ENCODE measurements around the gene HOMER2.
"Not testable (repeated sequence)": the region's sequence is repeated elsewhere in the genome, so short reads cannot be mapped to it uniquely, and the experiment has no call there.

The HOMER2 gene

DNA sequence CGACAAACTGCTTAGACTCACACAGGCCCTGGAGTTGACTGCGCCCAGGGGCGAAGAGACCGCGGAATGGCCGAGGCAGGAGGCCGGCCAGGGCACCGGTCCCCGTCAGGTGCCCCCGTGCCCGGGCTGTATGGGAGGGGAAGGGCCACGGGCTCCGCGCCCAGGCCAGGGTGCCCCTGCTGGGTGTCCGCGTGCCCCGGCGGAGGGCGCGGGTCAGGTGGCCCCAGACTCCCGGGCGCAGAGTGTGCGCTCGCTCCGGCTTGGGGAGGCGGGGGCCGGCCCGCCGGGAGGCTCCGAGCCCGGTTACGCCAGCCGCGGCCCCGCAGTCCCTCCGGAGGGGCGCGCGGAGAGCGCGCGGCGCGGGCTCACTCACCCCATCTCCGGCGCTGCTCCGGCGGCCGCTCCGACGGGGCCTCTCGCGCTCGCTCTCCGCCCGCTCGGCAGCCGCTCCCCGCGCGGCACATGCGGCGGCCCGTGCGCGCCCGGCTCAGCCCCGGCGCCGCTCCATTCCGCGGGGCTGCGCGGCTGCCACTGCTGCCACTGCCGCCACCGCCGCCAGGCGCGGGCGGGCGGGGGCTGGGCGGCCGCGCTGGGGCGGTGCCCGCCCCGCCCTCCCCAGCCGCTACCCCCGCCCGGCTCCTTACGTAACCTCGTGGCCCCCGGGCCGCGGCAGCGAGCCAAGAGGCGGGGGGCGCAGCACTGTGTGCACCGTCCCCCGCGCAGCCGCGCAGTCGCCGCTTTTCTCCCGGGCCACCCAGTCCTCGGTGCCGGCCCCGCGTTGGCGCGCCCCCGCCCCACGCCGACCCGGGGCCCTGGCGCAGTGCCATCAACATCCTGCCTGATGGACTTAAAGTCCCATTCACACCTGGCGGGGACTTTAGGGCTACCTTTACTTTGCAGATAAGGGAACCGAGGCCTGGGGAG lies at the start of gene HOMER2:
Gene HOMER2, minus strand, starts transcription at position 563 of the 924 bp plus-strand sequence. Its CDS starts 185 bp downstream, at position 378.
- Histone ChIP-seq H3K4me3 (ENCODE audit: low read depth, low read length) (peak within 1 kb of the TSS; percentile 80), H3K36me3 (ENCODE audit: insufficient read depth, low read length) (no peaks in the 10 kb centered on the region), H3K27ac (ENCODE audit: low read depth, low read length) (no peak within 1 kb of the TSS), H3K4me1 (ENCODE audit: control insufficient read depth, insufficient read depth, low read length, unreplicated experiment) (no peaks in the 10 kb centered on the region), H3K79me2 (ENCODE audit: control insufficient read depth, insufficient read depth, low read length, unreplicated experiment) (no peaks in the 10 kb centered on the region), H2AFZ (ENCODE audit: low read length, unreplicated experiment) (peak within 1 kb of the TSS; percentile 68), H3K27me3 (ENCODE audit: insufficient read depth, low read length) (peaks cover 3% of the 10 kb centered on the region)

DNA sequence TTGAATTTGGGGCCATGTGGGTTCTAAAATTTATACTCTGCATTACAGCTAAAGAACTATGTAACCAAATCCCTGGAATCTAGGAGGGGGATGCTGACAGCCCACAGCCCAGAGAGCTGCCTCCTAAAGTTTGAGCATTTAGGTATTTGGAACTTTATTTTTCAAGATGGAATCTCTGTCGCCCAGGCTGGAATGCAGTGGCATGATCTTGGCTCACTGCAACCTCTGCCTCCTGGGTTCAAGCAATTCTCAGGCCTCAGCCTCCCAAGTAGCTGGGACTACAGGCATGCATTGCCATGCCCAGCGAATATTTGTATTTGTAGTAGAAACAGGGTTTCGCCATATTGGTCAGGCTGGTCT lies 48.1 kb upstream of the HOMER2 start:
- not testable (repeated sequence) for H3K27me3 ChIP-seq (ENCODE audit: insufficient read depth, low read length); H3K79me2 ChIP-seq (ENCODE audit: control insufficient read depth, insufficient read depth, low read length, unreplicated experiment); H3K27ac ChIP-seq (ENCODE audit: low read depth, low read length); H3K36me3 ChIP-seq (ENCODE audit: insufficient read depth, low read length); H3K4me1 ChIP-seq (ENCODE audit: control insufficient read depth, insufficient read depth, low read length, unreplicated experiment); H2AFZ ChIP-seq (ENCODE audit: low read length, unreplicated experiment)
- peak overlapping the region; percentile 73; the same call in 1 of the 2 replicates for H3K4me3 ChIP-seq (ENCODE audit: low read depth, low read length)

DNA sequence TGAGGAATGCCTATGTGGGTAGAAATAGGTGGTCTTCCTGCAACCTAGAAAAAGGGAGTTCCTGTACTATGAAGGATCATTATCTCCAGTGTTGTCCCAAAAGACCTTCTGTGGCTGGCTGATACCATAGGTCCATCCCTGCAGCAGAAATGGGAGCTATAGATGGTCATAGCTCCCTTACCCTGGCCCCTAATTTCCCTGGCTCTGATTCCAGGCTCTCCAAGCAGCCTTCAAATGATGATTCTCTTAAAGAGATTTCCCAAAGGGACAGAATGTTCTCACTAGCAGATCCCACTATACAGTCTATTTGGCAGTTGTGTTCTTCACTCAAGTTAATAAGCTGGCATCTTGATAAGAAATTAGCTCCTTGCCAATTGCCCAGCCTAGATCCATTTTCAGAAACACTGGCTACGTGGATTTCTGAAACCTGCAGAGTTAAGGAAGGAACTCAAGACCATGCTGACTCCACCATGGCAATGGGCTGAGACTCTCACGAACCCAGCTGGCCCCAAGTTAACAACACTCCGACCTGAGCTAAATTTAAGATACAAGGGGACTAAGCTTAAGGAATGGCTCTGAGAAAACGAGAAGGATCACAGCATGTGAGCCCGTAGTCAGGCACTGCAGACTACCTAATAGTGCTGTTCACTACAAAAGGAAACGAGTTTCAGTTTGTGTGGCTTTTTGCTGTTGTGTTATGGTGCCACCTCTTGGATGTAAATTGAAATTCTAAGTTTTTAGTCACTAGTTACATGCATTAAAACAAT lies 47.6 kb upstream of the HOMER2 start:
- Histone ChIP-seq H3K4me1 (ENCODE audit: control insufficient read depth, insufficient read depth, low read length, unreplicated experiment) (peaks cover 6% of the 10 kb centered on the region), H3K4me3 (ENCODE audit: low read depth, low read length) (peak overlapping the region; percentile 73), H2AFZ (ENCODE audit: low read length, unreplicated experiment) (peak overlapping the region; percentile 47), H3K27ac (ENCODE audit: low read depth, low read length) (no peak overlapping the region), H3K36me3 (ENCODE audit: insufficient read depth, low read length) (no peaks in the 10 kb centered on the region), H3K27me3 (ENCODE audit: insufficient read depth, low read length) (no peaks in the 10 kb centered on the region), H3K79me2 (ENCODE audit: control insufficient read depth, insufficient read depth, low read length, unreplicated experiment) (no peaks in the 10 kb centered on the region)

DNA sequence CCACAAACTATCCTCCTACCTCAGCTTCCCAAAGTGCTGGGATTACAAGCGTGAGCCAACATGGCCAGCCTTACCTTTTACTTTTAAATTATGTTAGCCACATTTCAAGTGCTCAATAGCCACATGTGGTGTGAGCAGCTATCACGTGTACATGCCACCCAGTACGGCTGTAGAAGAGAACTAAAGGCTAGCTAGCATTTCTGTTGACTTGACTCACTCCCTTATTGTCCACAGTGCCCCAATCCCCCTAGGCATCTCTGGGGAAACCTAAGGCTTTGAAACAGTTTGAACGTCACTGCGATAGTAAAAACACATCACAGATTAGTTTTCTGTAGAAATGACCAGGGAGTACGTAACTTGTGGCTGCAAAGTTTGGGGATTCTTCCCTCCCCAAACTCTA lies 46.9 kb upstream of the HOMER2 start:
- no peak overlapping the region for H3K4me3 ChIP-seq (ENCODE audit: low read depth, low read length)

DNA sequence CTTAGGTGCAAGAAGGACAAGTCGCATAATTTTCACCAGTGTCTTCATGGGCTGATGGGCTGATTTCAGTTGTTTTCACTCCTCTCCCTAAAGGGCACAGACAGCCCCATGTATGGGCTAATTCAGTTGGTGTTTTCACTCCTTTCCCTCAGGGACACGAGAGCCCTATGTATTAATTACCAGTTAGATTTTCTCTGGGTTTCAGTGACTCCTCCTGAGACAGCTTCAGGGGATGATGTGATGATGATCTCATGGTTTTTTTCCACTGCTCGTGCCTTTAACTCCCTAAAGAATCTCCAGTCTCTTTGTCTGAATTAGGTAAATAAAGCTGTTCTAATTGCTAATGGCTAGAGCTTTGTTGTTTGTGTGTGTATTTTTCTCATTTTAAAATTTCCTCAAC lies 43.4 kb upstream of the HOMER2 start:
- no peak overlapping the region for H3K4me3 ChIP-seq (ENCODE audit: low read depth, low read length)
- peaks cover 6% of the 10 kb centered on the region for H3K4me1 ChIP-seq (ENCODE audit: control insufficient read depth, insufficient read depth, low read length, unreplicated experiment)
- no peak overlapping the region for H2AFZ ChIP-seq (ENCODE audit: low read length, unreplicated experiment)
- H3K27me3 ChIP-seq (ENCODE audit: insufficient read depth, low read length): no peaks in the 10 kb centered on the region
- H3K79me2 ChIP-seq (ENCODE audit: control insufficient read depth, insufficient read depth, low read length, unreplicated experiment): no peaks in the 10 kb centered on the region
- H3K36me3 ChIP-seq (ENCODE audit: insufficient read depth, low read length): no peaks in the 10 kb centered on the region; the same call in 1 of the 2 replicates
- no peak overlapping the region for H3K27ac ChIP-seq (ENCODE audit: low read depth, low read length)

More for the DNA sequence above, 46.9 kb upstream of the HOMER2 start:
- H3K4me1 ChIP-seq (ENCODE audit: control insufficient read depth, insufficient read depth, low read length, unreplicated experiment): peaks cover 6% of the 10 kb centered on the region
- no peak overlapping the region for H3K27ac ChIP-seq (ENCODE audit: low read depth, low read length)
- H3K36me3 ChIP-seq (ENCODE audit: insufficient read depth, low read length): no peaks in the 10 kb centered on the region
- H3K27me3 ChIP-seq (ENCODE audit: insufficient read depth, low read length): no peaks in the 10 kb centered on the region
- no peaks in the 10 kb centered on the region for H3K79me2 ChIP-seq (ENCODE audit: control insufficient read depth, insufficient read depth, low read length, unreplicated experiment)
- no peak overlapping the region for H2AFZ ChIP-seq (ENCODE audit: low read length, unreplicated experiment)

DNA sequence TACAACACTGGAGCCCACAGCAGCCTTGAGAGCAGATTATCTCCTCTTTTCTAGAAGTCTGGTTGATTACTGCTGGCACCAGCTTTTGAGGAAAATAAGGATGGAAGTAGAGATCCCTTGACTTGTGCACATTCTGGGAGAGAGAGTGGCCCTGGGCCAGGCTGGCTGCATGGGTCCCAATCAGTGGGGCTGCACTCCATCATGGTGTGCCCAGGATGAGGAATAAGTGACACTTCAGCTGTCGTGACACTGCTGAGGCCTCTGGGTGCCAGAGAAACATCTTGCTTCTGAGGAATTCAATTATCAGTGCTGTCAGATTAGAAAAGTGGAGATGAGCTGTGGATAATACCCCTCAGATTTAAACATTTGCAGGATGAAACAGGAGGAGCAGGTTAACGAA lies 42.6 kb upstream of the HOMER2 start:
- H3K27me3 ChIP-seq (ENCODE audit: insufficient read depth, low read length): no peaks in the 10 kb centered on the region
- H3K79me2 ChIP-seq (ENCODE audit: control insufficient read depth, insufficient read depth, low read length, unreplicated experiment): no peaks in the 10 kb centered on the region
- H2AFZ ChIP-seq (ENCODE audit: low read length, unreplicated experiment): no peak overlapping the region
- no peak overlapping the region for H3K27ac ChIP-seq (ENCODE audit: low read depth, low read length)
- H3K4me1 ChIP-seq (ENCODE audit: control insufficient read depth, insufficient read depth, low read length, unreplicated experiment): peaks cover 5% of the 10 kb centered on the region
- H3K4me3 ChIP-seq (ENCODE audit: low read depth, low read length): no peak overlapping the region
- no peaks in the 10 kb centered on the region; the same call in 1 of the 2 replicates for H3K36me3 ChIP-seq (ENCODE audit: insufficient read depth, low read length)

DNA sequence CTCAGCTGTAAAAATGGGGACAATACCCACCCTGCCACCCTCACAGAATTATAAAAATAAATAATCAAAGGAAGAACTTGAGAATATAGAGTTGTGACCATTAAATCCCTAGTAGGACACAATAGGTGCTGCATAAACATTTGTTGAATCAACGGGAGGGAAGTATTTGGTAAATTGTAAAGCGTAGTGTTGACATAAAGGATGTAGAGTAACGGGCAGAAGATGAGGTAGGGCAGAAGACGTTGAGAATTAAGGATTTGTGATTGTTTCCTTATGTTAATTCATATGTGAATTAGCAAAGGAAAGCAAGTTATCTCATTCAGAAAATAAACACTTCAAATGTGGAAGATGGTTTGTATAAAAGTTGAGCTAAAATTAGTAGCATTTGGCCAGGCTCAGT lies 40.6 kb upstream of the HOMER2 start:
- Histone ChIP-seq H3K36me3 (ENCODE audit: insufficient read depth, low read length) (peaks cover 4% of the 10 kb centered on the region), H3K27ac (ENCODE audit: low read depth, low read length) (no peak overlapping the region), H3K27me3 (ENCODE audit: insufficient read depth, low read length) (no peaks in the 10 kb centered on the region), H2AFZ (ENCODE audit: low read length, unreplicated experiment) (no peak overlapping the region), H3K79me2 (ENCODE audit: control insufficient read depth, insufficient read depth, low read length, unreplicated experiment) (peaks cover 3% of the 10 kb centered on the region), H3K4me1 (ENCODE audit: control insufficient read depth, insufficient read depth, low read length, unreplicated experiment) (no peaks in the 10 kb centered on the region), H3K4me3 (ENCODE audit: low read depth, low read length) (no peak overlapping the region)

DNA sequence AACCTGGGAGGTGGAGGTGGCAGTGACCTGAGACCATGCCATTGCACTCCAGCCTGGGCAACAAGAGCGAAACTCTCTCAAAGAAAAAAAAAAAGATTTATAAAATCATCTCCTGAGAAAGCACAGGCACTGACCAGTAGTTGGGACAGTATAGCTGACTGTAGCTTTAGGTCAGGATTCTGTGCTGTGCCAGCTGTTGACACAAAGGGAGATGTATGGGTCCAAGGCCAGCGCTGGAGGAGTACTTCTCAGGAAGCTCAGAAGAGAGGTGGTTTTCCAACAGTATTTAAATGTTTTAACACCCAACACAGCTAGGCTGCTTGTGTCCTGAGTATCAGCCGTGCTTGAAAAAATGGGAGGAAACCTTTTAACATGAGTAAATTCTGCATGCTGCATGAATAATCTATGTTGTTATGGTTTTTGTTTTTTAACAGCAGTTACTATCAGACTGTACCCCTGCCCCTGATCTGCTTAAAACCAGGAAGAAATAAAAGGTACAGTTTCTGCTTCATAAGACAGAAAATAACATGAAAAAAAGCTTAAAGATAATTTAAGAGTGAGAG lies 40.0 kb upstream of the HOMER2 start:
- no peak overlapping the region for H3K4me3 ChIP-seq (ENCODE audit: low read depth, low read length)
- no peaks in the 10 kb centered on the region for H3K27me3 ChIP-seq (ENCODE audit: insufficient read depth, low read length)
- H3K36me3 ChIP-seq (ENCODE audit: insufficient read depth, low read length): peaks cover 4% of the 10 kb centered on the region
- peaks cover 1% of the 10 kb centered on the region for H3K4me1 ChIP-seq (ENCODE audit: control insufficient read depth, insufficient read depth, low read length, unreplicated experiment)
- peaks cover 7% of the 10 kb centered on the region for H3K79me2 ChIP-seq (ENCODE audit: control insufficient read depth, insufficient read depth, low read length, unreplicated experiment)
- no peak overlapping the region for H2AFZ ChIP-seq (ENCODE audit: low read length, unreplicated experiment)
- H3K27ac ChIP-seq (ENCODE audit: low read depth, low read length): no peak overlapping the region

DNA sequence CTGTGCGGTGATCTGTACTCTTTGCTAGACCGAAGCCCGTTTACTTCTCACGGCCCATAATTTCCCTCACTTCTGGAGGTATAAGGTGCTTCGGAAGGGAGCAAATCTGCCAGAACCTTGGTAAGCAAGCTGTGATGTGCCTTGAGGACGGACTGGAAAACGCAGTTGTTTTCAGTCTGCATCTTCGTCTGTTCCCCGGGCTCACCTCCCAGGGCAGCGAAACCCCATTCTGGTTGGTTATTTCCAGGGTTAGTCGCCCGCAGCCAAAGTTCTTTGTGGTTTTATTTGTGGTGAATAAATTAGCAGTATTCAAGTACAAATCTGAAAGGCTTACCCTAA lies 33.9 kb upstream of the HOMER2 start:
- H3K36me3 ChIP-seq (ENCODE audit: insufficient read depth, low read length): peaks cover 7% of the 10 kb centered on the region
- H3K27me3 ChIP-seq (ENCODE audit: insufficient read depth, low read length): no peaks in the 10 kb centered on the region
- peak overlapping the region; percentile 9; the same call in 1 of the 2 replicates for H3K27ac ChIP-seq (ENCODE audit: low read depth, low read length)
- peak overlapping the region; percentile 75 for H2AFZ ChIP-seq (ENCODE audit: low read length, unreplicated experiment)
- H3K4me3 ChIP-seq (ENCODE audit: low read depth, low read length): peak overlapping the region; percentile 81
- peaks cover 32% of the 10 kb centered on the region for H3K79me2 ChIP-seq (ENCODE audit: control insufficient read depth, insufficient read depth, low read length, unreplicated experiment)
- peaks cover 7% of the 10 kb centered on the region for H3K4me1 ChIP-seq (ENCODE audit: control insufficient read depth, insufficient read depth, low read length, unreplicated experiment)

DNA sequence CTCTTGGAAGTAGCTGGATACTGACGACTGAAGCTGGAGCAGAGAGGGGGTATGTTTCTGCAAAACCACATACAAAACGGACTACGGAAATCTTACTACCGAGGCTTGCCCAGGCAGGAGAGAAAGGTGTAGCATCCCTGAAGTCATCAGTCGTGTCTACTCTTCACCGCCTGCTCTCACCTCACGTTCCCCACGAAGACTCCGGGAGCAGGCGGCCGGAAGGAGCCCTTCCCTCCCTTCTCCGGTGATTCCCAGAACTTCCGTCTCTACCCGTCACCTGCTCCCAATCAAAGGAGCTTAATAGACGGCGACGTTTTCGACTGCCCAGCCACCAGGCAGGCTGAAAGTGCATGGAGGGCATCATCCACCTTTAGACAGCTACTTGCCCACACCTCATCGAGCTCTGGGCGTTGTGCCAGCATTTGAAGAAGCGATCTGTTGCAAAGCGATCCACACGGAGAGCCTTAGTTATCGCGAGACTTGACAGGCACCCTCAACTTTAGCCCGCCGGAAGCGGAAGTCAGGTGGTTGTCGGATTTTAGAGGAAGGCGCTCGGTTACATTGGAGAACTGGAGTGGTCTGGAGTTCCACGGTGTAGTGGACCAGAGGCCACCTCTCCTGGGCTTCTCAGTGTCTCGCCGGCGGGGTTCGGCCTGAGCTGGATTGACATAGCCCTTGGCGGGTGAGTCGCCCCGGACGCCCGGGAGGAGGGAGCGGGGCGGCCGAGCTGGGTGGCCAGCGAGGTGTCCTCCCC lies 33.3 kb upstream of the HOMER2 start, which contains the start of gene RAMAC:
Gene RAMAC, plus strand, starts transcription at position 523 of the 754 bp plus-strand sequence. CDS start 2,809 bp downstream, outside the sequence.
- H3K36me3 ChIP-seq (ENCODE audit: insufficient read depth, low read length): peaks cover 8% of the 10 kb centered on the region
- H3K27me3 ChIP-seq (ENCODE audit: insufficient read depth, low read length): no peaks in the 10 kb centered on the region
- H2AFZ ChIP-seq (ENCODE audit: low read length, unreplicated experiment): peak within 1 kb of the TSS; percentile 75
- peaks cover 32% of the 10 kb centered on the region for H3K79me2 ChIP-seq (ENCODE audit: control insufficient read depth, insufficient read depth, low read length, unreplicated experiment)
- peak within 1 kb of the TSS; percentile 9; the same call in 1 of the 2 replicates for H3K27ac ChIP-seq (ENCODE audit: low read depth, low read length)
- peaks cover 7% of the 10 kb centered on the region for H3K4me1 ChIP-seq (ENCODE audit: control insufficient read depth, insufficient read depth, low read length, unreplicated experiment)
- H3K4me3 ChIP-seq (ENCODE audit: low read depth, low read length): peak within 1 kb of the TSS; percentile 81
